NCI-H1417 treated with DMSO at 0.1 percent for 48 hours (cell line): ENCODE results near the gene PAX5.

ENCODE experiments used
- DNase-seq: peaks from one replicate; lab custom pipeline; 2025; lab: John Stamatoyannopoulos, UW

PAX5 gene

GRCh38 chr9:37037503-37038301 is 3.6 kb upstream of the PAX5 start:
- no peak for DNase-seq

GRCh38 chr9:37036776-37037502 is 2.9 kb upstream of the PAX5 start:
- no peak for DNase-seq

- DNase-seq, result no peak
These were observed 2.3 kb upstream of the PAX5 start for GRCh38 chr9:37036371-37036775.

- no peak for DNase-seq
These were observed 1.7 kb upstream of the PAX5 start for GRCh38 chr9:37035648-37036370.

- DNase-seq, result no peak
These were observed 1.0 kb upstream of the PAX5 start for GRCh38 chr9:37034938-37035647.

- no peak for DNase-seq
These were observed 353 bp upstream of the PAX5 start for GRCh38 chr9:37034305-37034937.

GRCh38 chr9:37033141-37033540 is 927 bp downstream of the PAX5 start:
- no peak for DNase-seq

- no peak for DNase-seq
These were observed 1.4 kb downstream of the PAX5 start for GRCh38 chr9:37032713-37033112.

GRCh38 chr9:37031902-37032301 is 2.2 kb downstream of the PAX5 start:
- DNase-seq, result no peak

GRCh38 chr9:37031081-37031480 is 3.0 kb downstream of the PAX5 start:
- DNase-seq, result no peak

- DNase-seq, result no peak
These were observed 3.5 kb downstream of the PAX5 start for GRCh38 chr9:37030611-37030939.

GRCh38 chr9:37029776-37030610 is 4.1 kb downstream of the PAX5 start:
- no peak for DNase-seq

- no peak for DNase-seq
These were observed 4.7 kb downstream of the PAX5 start for GRCh38 chr9:37029304-37029775.

- no peak for DNase-seq
These were observed 5.5 kb downstream of the PAX5 start for GRCh38 chr9:37028420-37029031.

- peak; percentile 38 for DNase-seq
These were observed 6.3 kb downstream of the PAX5 start for GRCh38 chr9:37027582-37028419.

GRCh38 chr9:37026931-37027581 is 7.0 kb downstream of the PAX5 start:
- DNase-seq, result no peak

GRCh38 chr9:37026113-37026930 is 7.7 kb downstream of the PAX5 start:
- no peak for DNase-seq

- no peak for DNase-seq
These were observed 8.3 kb downstream of the PAX5 start for GRCh38 chr9:37025823-37026112.
